HG02840 (cell line): Measurements from ENCODE around the gene PHPT1.
"Not testable (repeated sequence)": the region's sequence is repeated elsewhere in the genome, so short reads cannot be mapped to it uniquely, and the experiment has no call there.

Experiments
- ATAC-seq: cut with Tn5 transposase; IDR thresholded peaks from one replicate; pipeline ENCODE4 v1.9.1; 2021; ENCODE audit warnings: mild to moderate bottlenecking, moderate library complexity, moderate number of reproducible peaks; ENCODE audit not compliant: unreplicated experiment, low FRiP score

Gene PHPT1

GRCh38 chr9:136857581-136858412, 8.6 kb downstream of the PHPT1 start:
- ATAC-seq: no peak

GRCh38 chr9:136858452-136858843, 9.2 kb downstream of the PHPT1 start:
- ATAC-seq: no peak

- ATAC-seq: no peak
Observed at GRCh38 chr9:136858844-136859757, 9.9 kb downstream of the PHPT1 start.

GRCh38 chr9:136860529-136860928, 11.3 kb downstream of the PHPT1 start:
- no peak for ATAC-seq

GRCh38 chr9:136860933-136861873, 12.0 kb downstream of the PHPT1 start:
- ATAC-seq: no peak

- no peak for ATAC-seq
Observed at GRCh38 chr9:136861874-136862457, 12.8 kb downstream of the PHPT1 start.

GRCh38 chr9:136862849-136863622, 13.8 kb downstream of the PHPT1 start:
- ATAC-seq: no peak

- ATAC-seq: no peak
Observed at GRCh38 chr9:136863623-136864273, 14.5 kb downstream of the PHPT1 start.

- no peak for ATAC-seq
Observed at GRCh38 chr9:136865041-136865767, 16.0 kb downstream of the PHPT1 start.

- ATAC-seq: no peak
Observed at GRCh38 chr9:136865768-136866103, 16.5 kb downstream of the PHPT1 start.

- not testable (repeated sequence) for ATAC-seq
Observed at GRCh38 chr9:136866898-136867421, 17.8 kb downstream of the PHPT1 start.

GRCh38 chr9:136867480-136867879, 18.3 kb downstream of the PHPT1 start:
- no peak for ATAC-seq

GRCh38 chr9:136867917-136868316, 18.7 kb downstream of the PHPT1 start:
- no peak for ATAC-seq

- no peak for ATAC-seq
Observed at GRCh38 chr9:136868644-136869043, 19.4 kb downstream of the PHPT1 start.

- not testable (repeated sequence) for ATAC-seq
Observed at GRCh38 chr9:136869611-136870010, 20.4 kb downstream of the PHPT1 start.

- ATAC-seq: no peak
Observed at GRCh38 chr9:136875155-136875554, 25.9 kb downstream of the PHPT1 start.

GRCh38 chr9:136876476-136876875, 27.3 kb downstream of the PHPT1 start:
- no peak for ATAC-seq

- ATAC-seq: no peak
Observed at GRCh38 chr9:136880651-136881050, 31.4 kb downstream of the PHPT1 start.
